Limb (tissue), 2 donors: ENCODE data around the gene GRID1.

Source experiments
- DNase-seq, 2 donors: peaks; one replicate each; pipeline ENCODE4 v3.0.0-alpha.2; 2016; ENCODE audit errors: extremely low spot score in 2 of 2

GRID1 gene

GRCh38 chr10:86067436-86068050 is 299.1 kb downstream of the GRID1 start:
- DNase-seq: no peak

- no peak for DNase-seq
Measured at GRCh38 chr10:86066696-86067095, 299.9 kb downstream of the GRID1 start.

GRCh38 chr10:86065711-86066251 is 300.8 kb downstream of the GRID1 start:
- DNase-seq: no peak

- no peak for DNase-seq
Measured at GRCh38 chr10:86064931-86065662, 301.5 kb downstream of the GRID1 start.

- no peak for DNase-seq
Measured at GRCh38 chr10:86064219-86064618, 302.4 kb downstream of the GRID1 start.

GRCh38 chr10:86063341-86063740 is 303.3 kb downstream of the GRID1 start:
- no peak for DNase-seq

GRCh38 chr10:86062647-86063145 is 303.9 kb downstream of the GRID1 start:
- no peak for DNase-seq

- DNase-seq: no peak
Measured at GRCh38 chr10:86062198-86062550, 304.4 kb downstream of the GRID1 start.

- DNase-seq: no peak
Measured at GRCh38 chr10:86061278-86062197, 305.1 kb downstream of the GRID1 start.

- no peak for DNase-seq
Measured at GRCh38 chr10:86060386-86061277, 306.0 kb downstream of the GRID1 start.

GRCh38 chr10:86059892-86060291 is 306.7 kb downstream of the GRID1 start:
- DNase-seq: no peak

- no peak for DNase-seq
Measured at GRCh38 chr10:86058964-86059363, 307.6 kb downstream of the GRID1 start.

- no peak for DNase-seq
Measured at GRCh38 chr10:86057708-86058107, 308.9 kb downstream of the GRID1 start.

GRCh38 chr10:86056672-86057071 is 309.9 kb downstream of the GRID1 start:
- DNase-seq: no peak

- no peak for DNase-seq
Measured at GRCh38 chr10:86055928-86056327, 310.7 kb downstream of the GRID1 start.

- DNase-seq: no peak
Measured at GRCh38 chr10:86053675-86054074, 312.9 kb downstream of the GRID1 start.

GRCh38 chr10:86051586-86051985 is 315.0 kb downstream of the GRID1 start:
- no peak for DNase-seq

GRCh38 chr10:86049442-86049841 is 317.2 kb downstream of the GRID1 start:
- DNase-seq: no peak

GRCh38 chr10:86048973-86049372 is 317.6 kb downstream of the GRID1 start:
- DNase-seq: no peak

- no peak for DNase-seq
Measured at GRCh38 chr10:86048571-86048970, 318.0 kb downstream of the GRID1 start.

GRCh38 chr10:86047588-86047987 is 319.0 kb downstream of the GRID1 start:
- no peak for DNase-seq
